ENCODE results near the gene PRKAR2A. TPM values are rescaled to one million over a fixed set of nuclear protein-coding genes. Genes with fewer than 3 reads are reported as not detected.

The PRKAR2A gene
- polyA plus RNA-seq, 2 of the 4 experiments (the other 2 are of a cell fraction): 15.3 to 17.2 TPM

GRCh38 chr3:48716982-48717746 lies 130.5 kb downstream of the PRKAR2A start, which contains the start of gene IP6K2 (continued):
- TF ChIP-seq REST (IDR thresholded peaks at IDR 0.05) (no peak), JUN (IDR thresholded peaks at IDR 0.05) (peak; percentile 45 to 74; a peak in 3 of 5 replicates), NR3C1 (IDR thresholded peaks at IDR 0.05) (no peak), ZSCAN20 (CRISPR knock-in tag; IDR thresholded peaks at IDR 0.05) (no peak), MYC (IDR thresholded peaks at IDR 0.05; ENCODE audit: borderline replicate concordance, low read length) (no peak), HOXA7 (CRISPR knock-in tag; IDR thresholded peaks at IDR 0.05) (no peak), E2F6 (IDR thresholded peaks at IDR 0.05; ENCODE audit: borderline replicate concordance, low read depth) (no peak), RAD21 (conservative IDR thresholded peaks at IDR 0.05 in 1 of 2, IDR thresholded peaks at IDR 0.05 in 1 of 2) (no peak), FOXS1 (CRISPR knock-in tag; IDR thresholded peaks at IDR 0.05) (no peak), ZNF302 (CRISPR knock-in tag; IDR thresholded peaks at IDR 0.05) (no peak), CHD4 (IDR thresholded peaks at IDR 0.05; ENCODE audit: borderline replicate concordance) (no peak)

GRCh38 chr3:48716508-48716981 lies 131.1 kb downstream of the PRKAR2A start:
- ATAC-seq: peak; percentile 36 to 37; a peak in 3 of 6 replicates

More at GRCh38 chr3:48716508-48716981, 131.1 kb downstream of the PRKAR2A start:
- FAIRE-seq: no peak
- POLR2A ChIA-PET: interaction anchor here (0.9 to 1.3 kb wide), 5 partner anchors 10 to 203 kb away, joined by 3 to 6 read pairs (median 4); partner anchors contain the start of gene ARIH2
- CTCF ChIA-PET: interaction anchor here (0.8 to 1.2 kb wide), 2 partner anchors 24 to 26 kb away, joined by 3 to 4 read pairs; no protein-coding TSS in a partner anchor
- Histone ChIP-seq H3K4me2 (peak overlapping the region; percentile 76), H3K27ac (peak overlapping the region; percentile 94 to 95), H3K9me3 (no peaks in the 10 kb centered on the region), H3K4me3 (peak overlapping the region; percentile 98), H3K4me1 (peaks cover 26% of the 10 kb centered on the region; the same call in 2 of the 3 replicates)
- TF ChIP-seq NFE2L2 (conservative IDR thresholded peaks at IDR 0.05; ENCODE audit: low read length) (no peak), RCOR1 (IDR thresholded peaks at IDR 0.05; ENCODE audit: low read depth, low read length) (no peak), JUN (IDR thresholded peaks at IDR 0.05) (no peak), CHD2 (IDR thresholded peaks at IDR 0.05; ENCODE audit: low read length, partially characterized antibody) (no peak), RFX5 (IDR thresholded peaks at IDR 0.05) (no peak), GATA3 (IDR thresholded peaks at IDR 0.05; ENCODE audit: borderline replicate concordance) (no peak), HMGXB4 (CRISPR knock-in tag; IDR thresholded peaks at IDR 0.05; ENCODE audit: borderline replicate concordance) (no peak), RAD21 (conservative IDR thresholded peaks at IDR 0.05 in 1 of 2, IDR thresholded peaks at IDR 0.05 in 1 of 2) (no peak), MYC (IDR thresholded peaks at IDR 0.05; ENCODE audit: borderline replicate concordance, low read length) (no peak)
- no peak for DNase-seq (ENCODE audit: low read depth in 1 of 2, low spot score in 1 of 2)
- under 1% methylated on average over 10 of the region's 16 CpGs for WGBS (ENCODE audit: missing lambda C conversion rate)
